NCI-H2227 treated with DMSO at 0.1 percent for 48 hours (cell line): ENCODE results near the gene ZNF214.

Experiments
- DNase-seq: peaks from one replicate; lab custom pipeline; 2025; lab: John Stamatoyannopoulos, UW

The ZNF214 gene

DNA sequence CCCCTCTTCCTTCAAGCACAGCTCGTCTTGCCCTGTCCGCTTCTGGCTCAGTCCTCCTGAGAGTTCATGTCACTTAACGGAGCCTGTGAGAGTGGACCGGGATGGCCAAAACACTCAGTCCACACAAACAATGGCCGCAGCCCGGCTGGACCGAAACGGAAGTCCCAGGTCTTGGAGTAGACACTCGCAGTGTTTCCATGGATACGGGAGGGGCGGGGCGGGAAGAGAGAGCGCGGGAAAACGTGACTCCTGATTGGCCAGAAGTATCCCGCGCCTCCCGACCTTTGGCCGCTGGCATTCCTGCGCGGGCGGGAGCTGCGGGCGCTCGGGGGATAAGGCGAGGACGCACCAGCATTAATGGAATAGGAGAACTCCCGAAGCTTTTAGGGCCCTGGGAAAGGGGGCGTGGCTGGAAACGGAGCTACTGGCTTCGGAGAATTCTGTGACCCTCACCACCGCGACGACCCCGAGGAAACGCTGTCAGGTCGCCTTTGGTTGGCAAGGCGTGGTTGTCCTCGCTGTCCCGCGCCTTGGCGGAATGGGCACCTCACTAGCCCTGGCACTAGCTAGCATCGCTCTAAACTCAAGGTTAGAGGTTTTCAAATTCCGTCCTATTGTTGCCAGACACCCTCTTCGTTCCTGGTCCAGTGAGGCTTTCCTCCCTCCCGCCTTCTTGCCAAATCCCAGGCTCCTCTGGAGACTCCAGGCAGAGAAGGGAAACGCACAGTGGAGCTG, at the start of gene ZNF214, which contains the start of gene NLRP14:
ZNF214 (minus strand) TSS at position 164 of the 735 bp plus-strand sequence. CDS start 17,511 bp downstream, outside the sequence.
NLRP14 (plus strand) TSS at position 297 of the 735 bp plus-strand sequence. CDS start 18,108 bp downstream, outside the sequence.
- peak; percentile 85 for DNase-seq

GRCh38 chr11:7062534-7062933, 42.4 kb upstream of the ZNF214 start:
- no peak for DNase-seq

- no peak for DNase-seq
Observed at GRCh38 chr11:7060868-7061267, 40.7 kb upstream of the ZNF214 start.

DNA sequence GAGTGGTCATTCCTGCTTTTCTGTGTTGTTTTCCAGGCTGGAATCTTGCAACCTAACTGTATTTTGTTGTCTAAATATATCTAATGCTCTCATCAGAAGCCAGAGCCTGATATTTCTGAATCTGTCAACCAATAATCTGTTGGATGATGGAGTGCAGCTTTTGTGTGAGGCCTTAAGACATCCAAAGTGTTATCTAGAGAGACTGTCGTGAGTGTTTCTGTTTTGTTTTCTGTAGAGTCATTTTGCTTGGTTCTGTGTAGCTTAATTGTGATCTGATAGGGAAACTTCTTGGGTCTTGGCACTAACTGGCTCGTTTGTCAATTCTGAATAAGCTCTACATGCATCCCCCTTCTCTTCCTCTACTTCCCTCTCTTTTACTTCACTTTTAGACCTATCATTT, 37.5 kb upstream of the ZNF214 start:
- no peak for DNase-seq

- no peak for DNase-seq
Observed at GRCh38 chr11:7056828-7057513, 36.8 kb upstream of the ZNF214 start.

DNA sequence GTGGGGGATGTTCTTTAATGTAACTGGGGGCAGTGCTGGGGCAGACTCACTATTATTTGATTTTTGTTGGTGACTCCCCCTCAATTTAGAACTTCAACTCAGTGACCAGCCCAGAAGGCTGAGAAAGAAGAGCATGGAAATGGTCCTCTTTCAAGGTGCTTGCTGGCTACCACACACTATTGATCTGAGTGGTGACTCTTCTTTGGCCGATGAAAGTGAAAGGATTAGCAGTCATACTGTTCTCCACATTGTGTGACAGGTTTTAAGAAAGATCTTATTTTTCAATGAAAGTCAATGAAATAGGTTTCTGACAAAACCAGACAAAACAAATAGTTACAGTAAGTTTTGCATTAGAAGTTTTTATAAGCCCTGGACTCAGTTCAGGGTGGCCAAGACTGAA, 30.0 kb upstream of the ZNF214 start:
- DNase-seq: no peak

DNA sequence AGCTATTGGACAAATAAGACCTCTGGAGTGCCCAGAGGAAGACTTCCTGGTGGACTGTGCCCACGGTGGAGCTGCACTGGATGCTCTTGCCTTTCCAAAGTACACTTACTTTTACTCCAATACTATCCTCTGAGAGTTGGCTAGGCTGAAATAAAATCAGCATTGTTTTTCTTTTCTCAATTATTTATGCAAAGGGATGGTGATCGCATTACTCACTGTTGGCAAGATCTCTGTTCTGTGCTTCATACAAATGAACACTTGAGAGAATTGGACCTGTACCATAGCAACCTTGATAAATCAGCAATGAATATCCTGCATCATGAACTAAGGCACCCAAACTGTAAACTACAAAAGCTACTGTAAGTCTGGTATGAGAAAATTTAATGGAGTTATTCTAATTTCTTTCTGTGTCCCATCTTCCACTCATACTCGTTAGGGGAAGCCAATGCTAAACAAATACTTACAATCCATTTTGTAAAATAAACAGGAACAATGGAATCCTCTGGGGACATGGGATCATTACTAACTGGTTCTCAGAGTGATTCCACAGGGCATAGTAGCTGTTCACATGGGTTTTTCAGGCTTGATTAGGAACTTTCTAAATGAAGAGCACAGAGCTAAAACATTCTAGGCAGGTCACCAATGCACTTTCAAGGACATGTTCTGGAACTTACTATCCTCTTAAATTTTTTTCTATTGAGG, 26.5 kb upstream of the ZNF214 start:
- no peak for DNase-seq

- DNase-seq: no peak
Observed at GRCh38 chr11:7034019-7034418, 13.9 kb upstream of the ZNF214 start.

GRCh38 chr11:7032692-7033091, 12.5 kb upstream of the ZNF214 start:
- no peak for DNase-seq

- no peak for DNase-seq
Observed at GRCh38 chr11:7031471-7031871, 11.3 kb upstream of the ZNF214 start.

DNA sequence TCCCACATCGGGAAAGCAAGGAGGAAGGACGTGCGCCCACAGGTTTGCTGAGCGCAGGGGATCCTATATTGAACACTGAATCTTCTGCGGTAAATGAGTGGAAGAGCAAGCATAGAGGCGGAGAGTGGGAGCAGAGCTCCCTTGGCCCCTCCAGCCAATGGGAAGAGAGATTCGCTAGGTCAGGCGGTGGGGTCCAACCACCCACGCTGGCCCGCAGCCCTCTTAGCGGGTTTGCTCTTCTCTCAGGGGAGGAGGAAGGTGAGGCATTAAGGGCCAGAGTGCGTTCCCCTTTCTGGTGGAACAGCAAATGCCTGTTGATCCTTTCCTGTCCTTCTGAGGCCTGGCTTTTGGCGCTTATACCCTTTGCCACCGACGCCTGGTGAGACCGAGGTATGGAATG, 10.7 kb upstream of the ZNF214 start:
- no peak for DNase-seq

GRCh38 chr11:7028141-7028540, 8.0 kb upstream of the ZNF214 start:
- no peak for DNase-seq

GRCh38 chr11:7021318-7021717, 1.2 kb upstream of the ZNF214 start:
- DNase-seq: no peak

GRCh38 chr11:7019500-7020182, 505 bp downstream of the ZNF214 start:
- DNase-seq: peak; percentile 53

GRCh38 chr11:7016011-7016410, 4.1 kb downstream of the ZNF214 start:
- DNase-seq: no peak

DNA sequence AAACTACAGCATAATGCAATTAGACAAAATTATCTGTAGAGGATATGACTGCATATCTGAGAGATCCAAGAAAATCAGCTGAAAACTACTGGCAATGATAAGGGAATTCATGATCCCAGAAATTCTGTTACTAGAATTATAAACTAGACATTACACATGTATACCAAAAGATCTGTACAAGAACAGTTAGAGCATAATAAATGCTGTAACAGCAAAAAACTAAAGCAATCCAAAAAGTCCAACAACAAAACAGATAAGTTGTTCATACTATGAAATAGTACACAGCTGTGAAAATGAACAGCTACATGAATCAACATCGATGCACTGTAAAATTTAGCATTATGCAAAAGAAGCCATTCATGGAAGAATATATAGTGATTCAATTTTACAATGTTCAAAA, 6.0 kb downstream of the ZNF214 start:
- DNase-seq: no peak

- no peak for DNase-seq
Observed at GRCh38 chr11:7004482-7004881, 15.7 kb downstream of the ZNF214 start.

GRCh38 chr11:6995703-6996102, 24.4 kb downstream of the ZNF214 start:
- no peak for DNase-seq

- DNase-seq: no peak
Observed at GRCh38 chr11:6992457-6993417, 27.4 kb downstream of the ZNF214 start.

DNA sequence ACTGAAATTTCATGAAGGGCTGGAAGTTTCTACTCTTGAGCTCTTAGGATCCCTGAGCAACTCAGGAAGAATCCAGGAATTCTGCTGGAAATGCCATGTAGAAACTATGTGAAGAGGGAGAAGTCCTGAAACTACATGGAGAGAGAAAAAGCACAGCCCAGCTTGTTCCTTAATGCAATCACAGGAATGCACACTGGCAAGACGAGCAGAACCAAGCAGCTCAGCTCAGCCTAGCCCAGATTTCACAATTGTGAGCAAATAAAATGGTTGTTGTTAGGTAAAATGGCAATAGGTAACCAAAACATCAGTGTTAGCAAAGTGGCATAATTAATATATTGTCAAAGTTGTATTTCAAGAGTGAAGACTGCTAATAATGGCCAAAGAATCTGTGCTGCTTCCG, 28.1 kb downstream of the ZNF214 start:
- DNase-seq: no peak

DNA sequence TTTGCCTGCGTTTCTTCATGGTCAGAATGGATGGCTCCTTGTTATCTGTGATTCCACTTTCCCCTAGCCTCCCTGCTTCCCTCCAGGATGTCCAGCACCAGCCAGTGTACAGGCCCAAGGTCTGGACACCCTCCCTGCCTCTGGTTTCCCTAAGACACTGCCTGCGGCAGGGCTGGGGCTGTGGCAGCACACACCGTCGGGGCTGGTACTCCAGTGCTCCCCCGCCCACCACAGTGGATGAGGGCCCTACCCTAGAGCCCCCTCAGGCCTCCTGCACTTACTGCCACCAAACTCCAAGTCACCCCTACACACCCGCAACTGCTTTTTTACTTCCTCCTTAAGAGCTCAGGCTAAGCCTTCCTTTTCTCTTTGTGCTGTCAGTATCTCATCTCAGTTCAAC, 28.9 kb downstream of the ZNF214 start:
- no peak for DNase-seq
